ENCODE data around the gene PRKAA1.
"Not testable (repeated sequence)": the region's sequence is repeated elsewhere in the genome, so short reads cannot be mapped to it uniquely, and the experiment has no call there.

Gene PRKAA1

DNA sequence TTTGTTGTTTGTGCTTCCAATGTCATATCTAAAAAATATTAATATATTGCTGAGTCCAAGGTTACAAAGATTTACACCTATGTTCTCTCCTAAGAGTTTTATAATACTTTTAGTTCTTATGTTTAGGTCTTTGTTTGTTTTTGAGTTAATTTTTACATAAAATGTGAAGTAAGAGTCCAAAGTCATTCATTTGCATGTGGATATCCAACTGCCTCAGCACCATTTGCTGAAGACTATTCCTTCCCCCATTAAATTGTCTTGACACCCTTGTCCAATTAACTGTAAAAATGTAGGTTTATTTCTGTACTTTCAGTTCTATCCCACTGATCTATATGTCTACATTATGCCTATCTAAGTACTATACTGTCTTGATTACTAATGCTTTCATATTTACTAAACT, 78.1 kb downstream of the PRKAA1 start:
- no peak for DNase-seq

DNA sequence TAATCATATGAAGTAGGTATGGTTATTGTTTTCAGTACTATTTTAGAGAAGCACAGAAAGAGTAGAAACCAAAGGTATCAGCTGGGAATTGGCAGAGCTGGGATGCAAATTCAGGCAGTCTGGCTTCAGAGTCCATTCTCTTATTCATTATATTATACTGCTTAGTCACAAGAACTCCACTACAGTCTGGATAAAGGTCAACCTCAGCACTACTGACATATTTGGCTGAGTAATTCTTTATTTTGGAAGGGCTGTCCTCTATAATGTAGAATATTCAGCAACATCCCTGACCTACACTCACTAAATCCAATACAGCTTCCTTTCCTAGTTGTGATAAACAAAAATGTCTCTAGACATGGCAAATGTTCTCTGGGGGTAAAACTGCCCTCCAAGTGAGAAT, 80.9 kb downstream of the PRKAA1 start:
- no peak for DNase-seq

DNA sequence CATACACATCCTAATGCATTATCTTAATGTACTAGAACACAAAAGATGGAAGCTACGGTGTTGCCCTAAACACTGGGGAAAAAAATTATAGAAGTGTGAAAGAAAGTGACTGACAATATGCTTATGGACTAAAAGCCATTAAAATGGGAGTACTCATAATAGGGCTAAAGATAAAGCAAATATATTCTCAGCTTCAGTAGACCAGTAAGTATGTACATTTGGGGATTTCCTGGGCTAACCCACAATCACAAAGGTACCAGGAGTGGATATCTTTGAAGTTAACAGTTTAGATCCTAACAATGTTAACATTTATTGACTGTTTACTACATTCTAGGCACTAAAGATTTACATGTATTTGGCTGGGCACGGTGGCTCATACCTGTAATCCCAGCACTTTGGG, 81.6 kb downstream of the PRKAA1 start:
- DNase-seq: no peak

DNA sequence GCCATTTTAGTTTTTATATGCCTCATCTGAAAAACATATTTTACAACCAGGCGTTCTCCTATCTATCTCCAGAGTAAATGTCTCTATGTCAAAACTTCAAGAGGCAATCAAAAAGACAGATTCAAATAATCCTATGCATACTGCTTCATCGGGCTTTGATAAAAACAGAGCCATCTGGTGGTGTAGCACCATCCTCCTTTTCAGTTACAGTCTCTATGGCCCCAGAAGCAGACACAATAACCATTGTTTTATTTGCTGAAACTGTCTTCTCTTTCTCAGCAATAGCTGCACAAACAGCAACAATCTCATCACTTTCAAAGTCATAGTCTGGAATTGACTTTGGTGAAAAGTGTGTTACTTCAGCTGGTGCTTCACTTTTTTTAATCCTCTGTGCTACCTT, 82.2 kb downstream of the PRKAA1 start:
- DNase-seq: peak; percentile 59

DNA sequence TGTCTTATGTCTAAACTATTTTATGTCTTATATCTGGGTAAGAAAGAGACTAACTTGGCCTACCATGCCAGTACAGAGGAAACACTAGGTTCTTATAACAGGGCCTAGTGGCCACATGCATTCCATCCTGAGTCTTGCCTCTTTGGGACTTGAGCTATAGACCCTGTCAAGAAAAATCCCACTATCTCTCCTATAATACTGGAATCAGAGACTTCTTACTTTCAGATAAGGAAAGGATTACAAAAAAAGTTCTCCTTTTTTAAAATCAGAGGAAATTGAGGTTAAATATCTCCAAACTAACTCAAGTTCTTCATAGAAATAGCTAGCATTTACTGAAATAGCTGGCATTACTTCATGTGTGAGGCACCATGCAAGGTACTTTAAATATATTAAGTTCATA, 84.2 kb downstream of the PRKAA1 start:
- DNase-seq: no peak

DNA sequence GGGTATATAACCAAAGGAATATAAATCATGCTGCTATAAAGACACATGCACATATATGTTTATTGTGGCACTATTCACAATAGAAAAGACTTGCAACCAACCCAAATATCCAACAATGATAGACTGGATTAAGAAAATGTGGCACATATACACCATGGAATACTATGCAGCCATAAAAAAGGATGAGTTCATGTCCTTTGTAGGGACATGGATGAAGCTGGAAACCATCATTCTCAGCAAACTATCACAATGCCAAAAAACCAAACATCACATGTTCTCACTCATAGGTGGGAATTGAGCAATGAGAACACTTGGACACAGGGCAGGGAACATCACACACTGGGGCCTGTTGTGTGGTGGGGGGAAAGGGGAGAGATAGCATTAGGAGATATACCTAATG, 87.6 kb downstream of the PRKAA1 start:
- DNase-seq: not testable (repeated sequence)
